Gastrocnemius medialis (tissue), 4 donors: ENCODE measurements around the gene PRCC.

Experiments used
- CTCF ChIP-seq, 5 experiments: fragments of 450-650 bp in 3 of 5; fragments of 200-600 bp in 2 of 5; sonication (generic) in 2 of 5; IDR thresholded peaks in 4 of 5; conservative IDR thresholded peaks in 1 of 5; 1 replicate in 4 of 5; 2 replicates in 1 of 5; pipeline ENCODE4 v1.5.1; 2016 to 2019; ENCODE audit warnings: antibody characterized with exemption in 5 of 5, mild to moderate bottlenecking in 3 of 5, moderate library complexity in 3 of 5
- POLR2A ChIP-seq, 2 donors: fragments of 450-650 bp; IDR thresholded peaks; one replicate each; pipeline ENCODE4 v1.6.1; 2017; ENCODE audit warnings: antibody characterized with exemption in 2 of 2, mild to moderate bottlenecking in 2 of 2, moderate library complexity in 2 of 2

- no peak for TF ChIP-seq CTCF (IDR thresholded peaks at IDR 0.05 in 4 of 5, conservative IDR thresholded peaks at IDR 0.05 in 1 of 5)
- no peak for TF ChIP-seq POLR2A (IDR thresholded peaks at IDR 0.05)
Measured at GRCh38 chr1:156813298-156813697, 46.0 kb downstream of the PRCC start.
